Calu3 (cell line): Measurements from ENCODE around the gene KRTAP19-8. TPM values are rescaled to one million over a fixed set of nuclear protein-coding genes. Genes with fewer than 3 reads are reported as not detected.

Source experiments
- BruUV-seq: library from RNA; stranded (reverse); fragments of 400-500 nt; replicated peaks from 2 replicates; lab custom pipeline; 2021; lab: Mats Ljungman, UMichigan
- CTCF ChIA-PET: fragments of 300-600 bp; sonication (Branson Sonifier 250); formaldehyde crosslinking; loops from one replicate; lab custom pipeline; 2022; ENCODE audit warnings: antibody characterized with exemption; lab: Charles Lee
- DNase-seq: peaks from one replicate; pipeline ENCODE4 v3.0.0; 2022
- H3K27ac Mint-ChIP-seq: one replicate; pipeline ENCODE4 v1.8.0; 2022; ENCODE audit warnings: mixed read lengths; ENCODE audit not compliant: unreplicated experiment
- H3K27me3 Mint-ChIP-seq: one replicate; pipeline ENCODE4 v1.8.0; 2022; ENCODE audit warnings: mixed read lengths; ENCODE audit not compliant: unreplicated experiment
- H3K36me3 Mint-ChIP-seq: one replicate; pipeline ENCODE4 v1.8.0; 2022; ENCODE audit warnings: mild to moderate bottlenecking, moderate library complexity, mixed read lengths; ENCODE audit not compliant: insufficient read depth, unreplicated experiment
- H3K4me1 Mint-ChIP-seq: one replicate; pipeline ENCODE4 v1.8.0; 2022; ENCODE audit warnings: mild to moderate bottlenecking, low read depth, mixed read lengths; ENCODE audit not compliant: unreplicated experiment
- H3K4me3 Mint-ChIP-seq: one replicate; pipeline ENCODE4 v1.8.0; 2022; ENCODE audit warnings: mild to moderate bottlenecking, low read depth, moderate library complexity, mixed read lengths; ENCODE audit not compliant: unreplicated experiment
- H3K9me3 Mint-ChIP-seq: one replicate; pipeline ENCODE4 v1.8.0; 2022; ENCODE audit warnings: low read depth, mixed read lengths; ENCODE audit not compliant: unreplicated experiment
- intact Hi-C: fragments of 100-400 bp; cut with micrococcal nuclease; formaldehyde crosslinking; loops from one replicate; pipeline ENCODE4 v1.10.0; 2022; ENCODE audit not compliant: unreplicated experiment
- total RNA-seq: library from RNA; stranded (reverse); gene quantifications from 2 replicates; pipeline ENCODE4 v1.2.3, GENCODE V29; 2022
- TF ChIP-seq, protein P1 (sequence below): fragments of 200-600 bp; IDR thresholded peaks from one replicate; pipeline ENCODE4 v1.8.0; 2022; ENCODE audit warnings: antibody characterized with exemption; ENCODE audit not compliant: unreplicated experiment

The KRTAP19-8 gene
- total RNA-seq, 1 experiment from 2014 or later: not detected

DNA sequence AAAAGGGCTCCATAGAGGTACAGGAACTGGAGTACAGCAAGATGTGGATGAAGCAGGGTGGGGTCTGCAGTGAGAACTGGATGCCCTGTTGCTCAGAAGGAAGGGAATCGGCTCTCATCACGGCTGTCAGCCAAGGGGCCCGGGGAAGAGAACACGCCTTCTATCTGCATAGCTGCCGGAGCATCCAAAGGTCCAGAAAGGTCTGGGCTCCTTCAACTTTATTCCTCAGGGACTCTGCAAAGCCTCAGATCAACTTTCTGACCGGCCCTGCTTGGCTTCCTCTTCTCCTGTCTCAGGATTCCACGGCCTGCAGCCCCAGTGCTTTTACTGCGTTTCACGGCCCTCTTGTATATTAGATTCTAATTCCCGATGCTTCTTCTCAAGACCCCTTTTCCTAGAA is 34.8 kb downstream of the KRTAP19-8 start:
- no peaks in the 10 kb centered on the region for H3K36me3 Mint-ChIP-seq
- no peak overlapping the region for H3K27ac Mint-ChIP-seq
- no peaks in the 10 kb centered on the region for H3K4me1 Mint-ChIP-seq
- no TSS peak for BruUV-seq
- no peak overlapping the region for H3K4me3 Mint-ChIP-seq
- no peaks in the 10 kb centered on the region for H3K27me3 Mint-ChIP-seq
- intact Hi-C loops: no loop called here
- TF ChIP-seq, protein P1, sequence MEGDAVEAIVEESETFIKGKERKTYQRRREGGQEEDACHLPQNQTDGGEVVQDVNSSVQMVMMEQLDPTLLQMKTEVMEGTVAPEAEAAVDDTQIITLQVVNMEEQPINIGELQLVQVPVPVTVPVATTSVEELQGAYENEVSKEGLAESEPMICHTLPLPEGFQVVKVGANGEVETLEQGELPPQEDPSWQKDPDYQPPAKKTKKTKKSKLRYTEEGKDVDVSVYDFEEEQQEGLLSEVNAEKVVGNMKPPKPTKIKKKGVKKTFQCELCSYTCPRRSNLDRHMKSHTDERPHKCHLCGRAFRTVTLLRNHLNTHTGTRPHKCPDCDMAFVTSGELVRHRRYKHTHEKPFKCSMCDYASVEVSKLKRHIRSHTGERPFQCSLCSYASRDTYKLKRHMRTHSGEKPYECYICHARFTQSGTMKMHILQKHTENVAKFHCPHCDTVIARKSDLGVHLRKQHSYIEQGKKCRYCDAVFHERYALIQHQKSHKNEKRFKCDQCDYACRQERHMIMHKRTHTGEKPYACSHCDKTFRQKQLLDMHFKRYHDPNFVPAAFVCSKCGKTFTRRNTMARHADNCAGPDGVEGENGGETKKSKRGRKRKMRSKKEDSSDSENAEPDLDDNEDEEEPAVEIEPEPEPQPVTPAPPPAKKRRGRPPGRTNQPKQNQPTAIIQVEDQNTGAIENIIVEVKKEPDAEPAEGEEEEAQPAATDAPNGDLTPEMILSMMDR: no peak
- no peak for DNase-seq
- CTCF ChIA-PET: no interaction called here
- peaks cover 11% of the 10 kb centered on the region for H3K9me3 Mint-ChIP-seq

DNA sequence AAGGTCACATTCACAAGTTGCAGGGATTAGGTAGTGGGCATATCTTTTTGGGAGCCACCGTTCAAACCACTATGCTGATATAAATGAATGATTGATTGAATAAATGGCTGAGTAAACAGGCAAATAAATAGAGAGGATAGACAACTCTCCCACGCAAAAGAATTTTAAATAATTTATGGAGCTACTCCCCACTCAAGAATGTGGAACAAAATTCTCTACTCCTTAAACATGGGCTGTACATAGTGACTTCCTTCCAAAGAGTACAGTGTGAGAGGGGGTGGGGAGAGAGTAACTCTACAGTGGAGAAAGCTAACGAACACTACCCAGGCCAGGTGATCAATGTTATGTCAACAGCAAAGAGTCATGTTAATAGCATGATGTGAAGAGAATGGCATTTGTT is 40.7 kb downstream of the KRTAP19-8 start:
- no peaks in the 10 kb centered on the region for H3K4me1 Mint-ChIP-seq
- DNase-seq: no peak
- H3K36me3 Mint-ChIP-seq: no peaks in the 10 kb centered on the region
- intact Hi-C loops: no loop called here
- H3K4me3 Mint-ChIP-seq: no peak overlapping the region
- H3K27me3 Mint-ChIP-seq: no peaks in the 10 kb centered on the region
- no peak overlapping the region for H3K27ac Mint-ChIP-seq
- CTCF ChIA-PET: no interaction called here
- TF ChIP-seq, protein P1: no peak
- peaks cover 4% of the 10 kb centered on the region for H3K9me3 Mint-ChIP-seq
- BruUV-seq: no TSS peak

DNA sequence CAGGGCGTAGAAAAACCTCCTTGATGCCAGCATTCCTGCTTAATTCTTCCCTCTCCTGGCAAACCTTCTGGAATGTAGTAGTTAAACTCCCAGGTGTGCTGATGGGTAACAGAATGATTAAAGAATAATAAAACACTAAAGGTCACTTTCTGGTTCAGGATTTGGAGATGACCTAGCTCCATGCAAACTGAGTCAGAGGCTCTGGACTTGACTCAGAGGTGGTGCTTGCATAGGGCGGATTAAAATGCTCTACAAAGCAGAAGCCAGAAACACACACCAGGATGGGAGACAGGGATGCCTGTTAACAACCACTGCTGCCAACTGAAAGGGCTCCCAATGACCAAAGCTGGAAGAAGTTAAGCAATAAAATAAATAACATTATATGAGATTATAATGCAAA is 41.5 kb downstream of the KRTAP19-8 start:
- CTCF ChIA-PET: no interaction called here
- TF ChIP-seq, protein P1: no peak
- intact Hi-C loops: no loop called here
- no peak overlapping the region for H3K27ac Mint-ChIP-seq
- no peak overlapping the region for H3K4me3 Mint-ChIP-seq
- no peaks in the 10 kb centered on the region for H3K4me1 Mint-ChIP-seq
- no TSS peak for BruUV-seq
- DNase-seq: no peak
- H3K27me3 Mint-ChIP-seq: no peaks in the 10 kb centered on the region
- H3K9me3 Mint-ChIP-seq: peaks cover 4% of the 10 kb centered on the region
- H3K36me3 Mint-ChIP-seq: no peaks in the 10 kb centered on the region

DNA sequence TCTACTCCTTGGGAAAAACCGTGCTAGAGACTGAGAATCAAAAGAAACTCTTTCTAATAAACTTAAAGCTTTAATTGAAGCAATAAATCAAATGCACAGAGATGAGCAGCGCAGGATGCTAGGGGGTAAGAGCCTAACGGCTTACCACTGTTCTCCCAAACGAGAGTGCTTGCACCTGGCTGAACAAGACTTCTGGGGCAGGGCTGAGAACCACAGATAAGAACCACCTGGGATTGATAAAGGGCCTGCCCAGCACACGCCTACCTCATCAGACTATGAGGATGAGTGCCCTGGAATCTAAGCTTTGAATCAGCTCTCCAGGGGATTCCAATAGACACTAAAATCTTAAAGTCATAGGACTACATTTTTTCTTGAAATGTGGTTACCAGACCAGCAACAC is 43.3 kb downstream of the KRTAP19-8 start:
- TF ChIP-seq, protein P1: no peak
- BruUV-seq: no TSS peak
- Mint-ChIP-seq H3K27me3 (no peaks in the 10 kb centered on the region), H3K4me1 (no peaks in the 10 kb centered on the region), H3K9me3 (no peaks in the 10 kb centered on the region), H3K27ac (no peak overlapping the region), H3K4me3 (no peak overlapping the region), H3K36me3 (no peaks in the 10 kb centered on the region)
- CTCF ChIA-PET: no interaction called here
- DNase-seq: no peak
- intact Hi-C loops: no loop called here
